Psoas muscle (tissue), 8 donors: Measurements from ENCODE around the gene SEMG1. TPM values are rescaled to one million over a fixed set of nuclear protein-coding genes. Genes with fewer than 3 reads are reported as not detected.

Experiments
- ATAC-seq, 4 donors: fragments of 200-7000 bp; cut with Tn5 transposase; one replicate each; pipeline ENCODE4 v1.9.1; 2020; ENCODE audit warnings: moderate library complexity in 3 of 4, mild to moderate bottlenecking in 2 of 4
- DNase-seq, 2 donors: peaks; one replicate each; pipeline ENCODE4 v3.0.0-alpha.2; 2020
- H3K27ac ChIP-seq: fragments of 200-600 bp; one replicate; pipeline ENCODE4 v1.8.0; 2022
- H3K27me3 ChIP-seq, 3 donors: fragments of 200-600 bp in 1 of 3; one replicate each; pipeline versions ENCODE4 v1.6.1 to v1.8.0; 2013 to 2022; ENCODE audit warnings: low read length in 2 of 3, mild to moderate bottlenecking in 2 of 3, moderate library complexity in 1 of 3; ENCODE audit not compliant: insufficient read depth in 3 of 3
- H3K36me3 ChIP-seq, 2 donors: fragments of 200-600 bp in 1 of 2; one replicate each; pipeline versions ENCODE4 v1.6.1 to v1.8.0; 2013 to 2022; ENCODE audit warnings: low read depth in 1 of 2, mild to moderate bottlenecking in 1 of 2, moderate library complexity in 1 of 2; ENCODE audit not compliant: insufficient read depth in 1 of 2
- H3K4me1 ChIP-seq: fragments of 200-600 bp; one replicate; pipeline ENCODE4 v1.8.0; 2022
- H3K4me3 ChIP-seq: fragments of 200-600 bp; one replicate; pipeline ENCODE4 v1.8.0; 2022; ENCODE audit warnings: mild to moderate bottlenecking
- H3K9me3 ChIP-seq: fragments of 200-600 bp; one replicate; pipeline ENCODE4 v1.8.0; 2022
- CTCF ChIP-seq: fragments of 200-600 bp; IDR thresholded peaks from one replicate; pipeline ENCODE4 v1.8.0; 2022; ENCODE audit warnings: antibody characterized with exemption
- WGBS, 3 donors: extraction: QIAGEN DNeasy Blood & Tissue Kit; methylation state at CpG; one replicate each; pipeline versions ENCODE4 v1.1.6 to v1.1.7; 2013; 5-methylcytosine and 5-hydroxymethylcytosine counted together
- intact Hi-C, 2 donors: fragments of 100-400 bp; cut with DNase I; formaldehyde crosslinking; loops; one replicate each; pipeline versions ENCODE4 v1.11.0 to v1.14.2; 2022
- polyA plus RNA-seq, 3 donors: library from polyadenylated mRNA; stranded (reverse); fragments of 200-250 nt; gene quantifications; one replicate each; pipeline ENCODE4 v1.2.3, GENCODE V29; 2013
- total RNA-seq, 4 donors: library from RNA; stranded (reverse); fragmentation: NEBNext Ultra II Directional in 2 of 4; extraction: Animal tissue kit (Norgen Biotek cat#: 25700) in 2 of 4; gene quantifications; one replicate each; pipeline versions ENCODE4 v1.2.1 to v1.2.4, GENCODE V29; 2021 to 2023
- donor health status: healthy with polysubstance abuse.
- donor health status: DM: no; HTN: no; CAD: no; lungs with moderate emphysema.
- donor health status: Bipolar disorder and iron deficiency.
- donor health status: healthy.
- donor health status: DM: yes; HTN: yes; CAD: no.
- donor health status: DM: no; HTN: no; CAD: no.
- donor health status: DM: no; HTN: no; CAD: no.
- donor health status: DM: yes; HTN: yes; CAD: no.

SEMG1 gene
- total and polyA plus RNA-seq, 7 donors, result not detected

GRCh38 chr20:45191926-45192325 is 14.9 kb upstream of the SEMG1 start:
- WGBS, 3 donors, result 75 to 79% (median 78%) methylated on average over 3 of the region's 3 CpGs
- peaks cover 0 to 5% (median 0%) of the 10 kb centered on the region in 3 donors for H3K27me3 ChIP-seq
- intact Hi-C loops, result no loop called here
- no peaks in the 10 kb centered on the region for H3K36me3 ChIP-seq
- H3K9me3 ChIP-seq, result peaks cover 2% of the 10 kb centered on the region
- no peak for TF ChIP-seq CTCF
- no peak for DNase-seq
- ATAC-seq, result no peak
- no peak overlapping the region for H3K4me3 ChIP-seq
- H3K27ac ChIP-seq, result no peak overlapping the region
- no peaks in the 10 kb centered on the region for H3K4me1 ChIP-seq

- no peaks in the 10 kb centered on the region for H3K4me1 ChIP-seq
- no peaks in the 10 kb centered on the region for H3K36me3 ChIP-seq
- no peak for TF ChIP-seq CTCF
- H3K27me3 ChIP-seq, result peaks cover 0 to 5% (median 0%) of the 10 kb centered on the region in 3 donors
- H3K27ac ChIP-seq, result no peak overlapping the region
- no peak overlapping the region for H3K4me3 ChIP-seq
- H3K9me3 ChIP-seq, result peaks cover 4% of the 10 kb centered on the region
- intact Hi-C loops, result no loop called here
- DNase-seq (no peak), ATAC-seq (no peak)
- 87 to 94% (median 93%) methylated on average over 2 of the region's 2 CpGs for WGBS, 3 donors
These were observed 13.5 kb upstream of the SEMG1 start for GRCh38 chr20:45193331-45193730.

- intact Hi-C loops, result no loop called here
- WGBS, 3 donors, result 81 to 90% (median 87%) methylated on average over 1 of the region's 1 CpG
- no peak for TF ChIP-seq CTCF
These were observed 3.1 kb downstream of the SEMG1 start for GRCh38 chr20:45209924-45210323.

GRCh38 chr20:45211569-45212474 is 5.0 kb downstream of the SEMG1 start:
- Histone ChIP-seq H3K27me3 (no peaks in the 10 kb centered on the region), H3K4me3 (no peak overlapping the region), H3K27ac (no peak overlapping the region), H3K9me3 (no peaks in the 10 kb centered on the region), H3K4me1 (no peaks in the 10 kb centered on the region), H3K36me3 (no peaks in the 10 kb centered on the region)
- DNase-seq, result no peak
- intact Hi-C loops, result no loop called here
- ATAC-seq, result no peak
- TF ChIP-seq CTCF, result no peak

More at GRCh38 chr20:45209924-45210323, 3.1 kb downstream of the SEMG1 start:
- Histone ChIP-seq H3K4me1 (no peaks in the 10 kb centered on the region), H3K27ac (no peak overlapping the region), H3K27me3 (peaks cover 0 to 2% (median 0%) of the 10 kb centered on the region in 3 donors), H3K4me3 (no peak overlapping the region), H3K36me3 (no peaks in the 10 kb centered on the region), H3K9me3 (no peaks in the 10 kb centered on the region)
- DNase-seq (no peak), ATAC-seq (no peak)
